ENCODE measurements around the gene BMP8B.
"Not testable (repeated sequence)": the region's sequence is repeated elsewhere in the genome, so short reads cannot be mapped to it uniquely, and the experiment has no call there.

Gene BMP8B

GRCh38 chr1:39782103-39782502 lies 6.6 kb downstream of the BMP8B start:
- in situ Hi-C loops (cut with HindIII; ENCODE audit: low sequenced_read_pairs): no loop called here
- TF ChIP-seq CTCF (IDR thresholded peaks at IDR 0.05; ENCODE audit: low read depth, low read length): no peak
- no peak overlapping the region for H3K4me3 ChIP-seq (ENCODE audit: low read depth, low read length)
- DNase-seq (ENCODE audit: low read depth, low spot score): no peak

- DNase-seq (ENCODE audit: low read depth, low spot score): no peak
- TF ChIP-seq CTCF (IDR thresholded peaks at IDR 0.05; ENCODE audit: low read depth, low read length): no peak
- in situ Hi-C loops (cut with HindIII; ENCODE audit: low sequenced_read_pairs): no loop called here
- no peak overlapping the region for H3K4me3 ChIP-seq (ENCODE audit: low read depth, low read length)
These were observed 7.3 kb downstream of the BMP8B start for GRCh38 chr1:39781349-39781715.

- DNase-seq (ENCODE audit: low read depth, low spot score): no peak
- no peak for TF ChIP-seq CTCF (IDR thresholded peaks at IDR 0.05; ENCODE audit: low read depth, low read length)
- H3K4me3 ChIP-seq (ENCODE audit: low read depth, low read length): no peak overlapping the region
- in situ Hi-C loops (cut with HindIII; ENCODE audit: low sequenced_read_pairs): no loop called here
These were observed 8.8 kb downstream of the BMP8B start for GRCh38 chr1:39779821-39780220.

- no peak overlapping the region for H3K4me3 ChIP-seq (ENCODE audit: low read depth, low read length)
- in situ Hi-C loops (cut with HindIII; ENCODE audit: low sequenced_read_pairs): no loop called here
- TF ChIP-seq CTCF (IDR thresholded peaks at IDR 0.05; ENCODE audit: low read depth, low read length): no peak
- no peak for DNase-seq (ENCODE audit: low read depth, low spot score)
These were observed 9.5 kb downstream of the BMP8B start for GRCh38 chr1:39779137-39779536.

- H3K4me3 ChIP-seq (ENCODE audit: low read depth, low read length); in situ Hi-C loops (cut with HindIII; ENCODE audit: low sequenced_read_pairs); DNase-seq (ENCODE audit: low read depth, low spot score): not testable (repeated sequence)
These were observed 10.1 kb downstream of the BMP8B start for GRCh38 chr1:39778463-39779099.

- DNase-seq (ENCODE audit: low read depth, low spot score); H3K4me3 ChIP-seq (ENCODE audit: low read depth, low read length); in situ Hi-C loops (cut with HindIII; ENCODE audit: low sequenced_read_pairs): not testable (repeated sequence)
These were observed 10.8 kb downstream of the BMP8B start for GRCh38 chr1:39777896-39778295.

- H3K4me3 ChIP-seq (ENCODE audit: low read depth, low read length): no peak overlapping the region
- TF ChIP-seq CTCF (IDR thresholded peaks at IDR 0.05; ENCODE audit: low read depth, low read length): no peak
- in situ Hi-C loops (cut with HindIII; ENCODE audit: low sequenced_read_pairs): no loop called here
- DNase-seq (ENCODE audit: low read depth, low spot score): no peak
These were observed 11.4 kb downstream of the BMP8B start for GRCh38 chr1:39777306-39777705.

- in situ Hi-C loops (cut with HindIII; ENCODE audit: low sequenced_read_pairs): no loop called here
These were observed 11.8 kb downstream of the BMP8B start for GRCh38 chr1:39776886-39777285.

More at GRCh38 chr1:39776886-39777285, 11.8 kb downstream of the BMP8B start:
- no peak overlapping the region for H3K4me3 ChIP-seq (ENCODE audit: low read depth, low read length)
- no peak for TF ChIP-seq CTCF (IDR thresholded peaks at IDR 0.05; ENCODE audit: low read depth, low read length)
- DNase-seq (ENCODE audit: low read depth, low spot score): no peak
